ENCODE results near the gene NEDD4L.

GRCh38 chr18:58136879-58137278 is 92.9 kb downstream of the NEDD4L start:
- TF ChIP-seq CTCF (IDR thresholded peaks at IDR 0.05): no peak
- no peak for TF ChIP-seq POLR2A (IDR thresholded peaks at IDR 0.05)

All from testis (tissue), 2 donors.